Activated CD4-positive, alpha-beta T cell treated with anti-CD3 and anti-CD28 coated beads for 24 hours (primary cell): ENCODE measurements around the gene CPA5.

Source experiments
- DNase-seq, 2 donors: peaks; one replicate each; pipeline ENCODE4 v3.0.0-alpha.2; 2020; ENCODE audit warnings: low read depth in 2 of 2

The CPA5 gene

GRCh38 chr7:130379019-130379418, 34.4 kb downstream of the CPA5 start:
- DNase-seq = no peak

- DNase-seq = no peak
Measured at GRCh38 chr7:130379532-130379920, 34.9 kb downstream of the CPA5 start.

- no peak for DNase-seq
Measured at GRCh38 chr7:130379921-130380860, 35.6 kb downstream of the CPA5 start, which contains the start of gene CPA1. Gene CPA1, plus strand, starts transcription at chr7:130380494. Its CDS starts 27 bp downstream, at chr7:130380521.

- no peak for DNase-seq
Measured at GRCh38 chr7:130380861-130381455, 36.3 kb downstream of the CPA5 start.

- no peak for DNase-seq
Measured at GRCh38 chr7:130381468-130382312, 37.1 kb downstream of the CPA5 start.

- DNase-seq = no peak
Measured at GRCh38 chr7:130383187-130383980, 38.8 kb downstream of the CPA5 start.

GRCh38 chr7:130384371-130384801, 39.8 kb downstream of the CPA5 start:
- no peak for DNase-seq

- DNase-seq = no peak
Measured at GRCh38 chr7:130384841-130385599, 40.4 kb downstream of the CPA5 start.

GRCh38 chr7:130385600-130386066, 41.0 kb downstream of the CPA5 start:
- no peak for DNase-seq

- no peak for DNase-seq
Measured at GRCh38 chr7:130386876-130387275, 42.3 kb downstream of the CPA5 start.

- DNase-seq = no peak
Measured at GRCh38 chr7:130387306-130387627, 42.7 kb downstream of the CPA5 start.

GRCh38 chr7:130387628-130388403, 43.2 kb downstream of the CPA5 start:
- DNase-seq = no peak

GRCh38 chr7:130388671-130389070, 44.1 kb downstream of the CPA5 start:
- no peak for DNase-seq

GRCh38 chr7:130390486-130390885, 45.9 kb downstream of the CPA5 start:
- DNase-seq = no peak

GRCh38 chr7:130393101-130393561, 48.5 kb downstream of the CPA5 start:
- DNase-seq = no peak

GRCh38 chr7:130393841-130394411, 49.3 kb downstream of the CPA5 start:
- no peak for DNase-seq

GRCh38 chr7:130394421-130395195, 50.0 kb downstream of the CPA5 start:
- DNase-seq = no peak

- DNase-seq = no peak
Measured at GRCh38 chr7:130395421-130395820, 50.8 kb downstream of the CPA5 start.
